ENCODE measurements around the gene GSK3B. TPM values are rescaled to one million over a fixed set of nuclear protein-coding genes. Genes with fewer than 3 reads are reported as not detected.

Gene GSK3B
- total RNA-seq, 4 donors from 2014 or later = 35.0 to 53.2 (median 44.0) TPM

GRCh38 chr3:120081719-120082118 lies 12.5 kb downstream of the GSK3B start:
- no peak for DNase-seq
- no peak overlapping the region for H3K27ac ChIP-seq
- no peaks in the 10 kb centered on the region for H3K9me3 ChIP-seq
- H3K27me3 ChIP-seq = no peaks in the 10 kb centered on the region
- no peak overlapping the region for H3K4me3 ChIP-seq (replicated peaks in 1 of 3)
- intact Hi-C loops (cut with DNase I) = no loop called here
- 91% methylated on average over 3 of the region's 3 CpGs for WGBS, 2 donors
- TF ChIP-seq CTCF (IDR thresholded peaks at IDR 0.05) = no peak
- H3K4me1 ChIP-seq = peaks cover 0 to 12% of the 10 kb centered on the region in 2 donors
- no peaks in the 10 kb centered on the region for H3K36me3 ChIP-seq

GRCh38 chr3:120080836-120081235 lies 13.4 kb downstream of the GSK3B start:
- no peak overlapping the region for H3K27ac ChIP-seq
- H3K4me3 ChIP-seq (replicated peaks in 1 of 3) = no peak overlapping the region
- DNase-seq = no peak
- peaks cover 0 to 10% of the 10 kb centered on the region in 2 donors for H3K4me1 ChIP-seq
- H3K27me3 ChIP-seq = no peaks in the 10 kb centered on the region
- intact Hi-C loops (cut with DNase I) = no loop called here
- TF ChIP-seq CTCF (IDR thresholded peaks at IDR 0.05) (no peak), POLR2A (IDR thresholded peaks at IDR 0.05) (no peak)
- no peaks in the 10 kb centered on the region for H3K36me3 ChIP-seq
- WGBS, 2 donors = 88 to 100% methylated on average over 2 of the region's 2 CpGs
- H3K9me3 ChIP-seq = no peaks in the 10 kb centered on the region

- 70 to 84% methylated on average over 2 of the region's 2 CpGs for WGBS, 2 donors
- intact Hi-C loops (cut with DNase I) = no loop called here
- TF ChIP-seq CTCF (IDR thresholded peaks at IDR 0.05) (no peak), POLR2A (IDR thresholded peaks at IDR 0.05) (no peak)
- no peak overlapping the region for H3K4me3 ChIP-seq (replicated peaks in 1 of 3)
- H3K36me3 ChIP-seq = no peaks in the 10 kb centered on the region
- no peaks in the 10 kb centered on the region for H3K9me3 ChIP-seq
- H3K4me1 ChIP-seq = no peaks in the 10 kb centered on the region
- no peak overlapping the region for H3K27ac ChIP-seq
- no peaks in the 10 kb centered on the region for H3K27me3 ChIP-seq
- DNase-seq = no peak
Measured at GRCh38 chr3:120077731-120078130, 16.5 kb downstream of the GSK3B start.

- WGBS, 2 donors = 91 to 94% methylated on average over 3 of the region's 3 CpGs
- no peak for TF ChIP-seq POLR2A (IDR thresholded peaks at IDR 0.05)
- peak in 3 of 6 experiments; percentile 8 to 25 (median 19) for TF ChIP-seq CTCF (IDR thresholded peaks at IDR 0.05)
- H3K9me3 ChIP-seq = no peaks in the 10 kb centered on the region
- H3K4me3 ChIP-seq (replicated peaks in 1 of 3) = no peak overlapping the region
- H3K36me3 ChIP-seq = no peaks in the 10 kb centered on the region
- H3K27me3 ChIP-seq = no peaks in the 10 kb centered on the region
- H3K27ac ChIP-seq = no peak overlapping the region
- H3K4me1 ChIP-seq = no peaks in the 10 kb centered on the region
- DNase-seq = peak in 1 of 2 donors; percentile 10
- intact Hi-C loops (cut with DNase I) = no loop called here
Measured at GRCh38 chr3:120072867-120073525, 21.3 kb downstream of the GSK3B start.

GRCh38 chr3:120071259-120071658 lies 23.0 kb downstream of the GSK3B start:
- no peak for TF ChIP-seq CTCF (IDR thresholded peaks at IDR 0.05)
- TF ChIP-seq POLR2A (IDR thresholded peaks at IDR 0.05) = no peak
- intact Hi-C loops (cut with DNase I) = no loop called here

More at GRCh38 chr3:120071259-120071658, 23.0 kb downstream of the GSK3B start:
- no peak overlapping the region for H3K27ac ChIP-seq
- H3K4me3 ChIP-seq (replicated peaks in 1 of 3) = no peak overlapping the region
- no peaks in the 10 kb centered on the region for H3K27me3 ChIP-seq
- 86 to 89% methylated on average over 6 of the region's 6 CpGs for WGBS, 2 donors
- no peaks in the 10 kb centered on the region for H3K4me1 ChIP-seq
- H3K9me3 ChIP-seq = no peaks in the 10 kb centered on the region
- H3K36me3 ChIP-seq = no peaks in the 10 kb centered on the region
- DNase-seq = no peak

Data from thyroid gland (tissue), 4 donors.